A673 (cell line): Measurements from ENCODE around the gene CAMK2A. TPM values are rescaled to one million over a fixed set of nuclear protein-coding genes. Genes with fewer than 3 reads are reported as not detected.

Source experiments
- BruUV-seq: library from RNA; stranded (reverse); fragments of 400-500 nt; replicated peaks from 2 replicates; lab custom pipeline; 2021; lab: Mats Ljungman, UMichigan
- CTCF ChIA-PET: fragments of 300-600 bp; sonication (Branson Sonifier 250); formaldehyde crosslinking; loops from one replicate; lab custom pipeline; 2022; ENCODE audit warnings: antibody characterized with exemption; lab: Charles Lee
- POLR2A ChIA-PET: fragments of 300-600 bp; sonication (Branson Sonifier 250); formaldehyde crosslinking; loops from one replicate; lab custom pipeline; 2022; ENCODE audit warnings: antibody characterized with exemption; ENCODE audit not compliant: low non-redundant PET; lab: Charles Lee
- DNase-seq: peaks from one replicate; pipeline ENCODE4 v3.0.0-alpha.2; 2015; ENCODE audit warnings: low spot score
- H3K27ac ChIP-seq: fragments of 200-600 bp; sonication (generic); 2 replicates; pipeline ENCODE4 v1.5.1; 2016; ENCODE audit warnings: mixed run types, low read depth, mild to moderate bottlenecking, mixed read lengths, antibody characterized with exemption, low read length; ENCODE audit not compliant: poor library complexity, severe bottlenecking
- H3K27me3 ChIP-seq: fragments of 200-600 bp; sonication (generic); replicated peaks from 2 replicates; pipeline ENCODE4 v1.6.1; 2017; ENCODE audit warnings: mixed run types, low read depth, mild to moderate bottlenecking, mixed read lengths, antibody characterized with exemption, low read length; ENCODE audit not compliant: insufficient read depth, poor library complexity
- H3K36me3 ChIP-seq: fragments of 200-600 bp; sonication (generic); 2 replicates; pipeline ENCODE4 v1.6.1; 2016; ENCODE audit warnings: mixed run types, mild to moderate bottlenecking, mixed read lengths, antibody characterized with exemption, low read length; ENCODE audit not compliant: insufficient read depth, poor library complexity, severe bottlenecking
- H3K4me1 ChIP-seq: fragments of 200-600 bp; sonication (generic); 2 replicates; pipeline ENCODE4 v1.6.1; 2017; ENCODE audit warnings: mixed run types, mild to moderate bottlenecking, mixed read lengths, antibody characterized with exemption, low read length; ENCODE audit not compliant: insufficient read depth, poor library complexity, severe bottlenecking
- H3K4me3 ChIP-seq: fragments of 200-600 bp; sonication (generic); 2 replicates; pipeline ENCODE4 v1.5.1; 2016; ENCODE audit warnings: low read depth, mixed run types, mild to moderate bottlenecking, mixed read lengths, low read length; ENCODE audit not compliant: poor library complexity, severe bottlenecking
- H3K9me3 ChIP-seq: fragments of 200-600 bp; sonication (generic); 2 replicates; pipeline ENCODE4 v1.6.1; 2016; ENCODE audit warnings: mixed run types, low read depth, mild to moderate bottlenecking, mixed read lengths, antibody characterized with exemption, low read length; ENCODE audit not compliant: poor library complexity, severe bottlenecking
- EZH2 ChIP-seq: fragments of 200-600 bp; sonication (generic); IDR thresholded peaks from 2 replicates; pipeline ENCODE4 v1.6.1; 2017; ENCODE audit warnings: borderline replicate concordance, low read depth, mild to moderate bottlenecking, mixed read lengths, antibody characterized with exemption, low read length; ENCODE audit not compliant: poor library complexity, severe bottlenecking
- intact Hi-C: fragments of 100-400 bp; cut with micrococcal nuclease; formaldehyde crosslinking; loops from one replicate; pipeline ENCODE4 v1.10.0; 2022; ENCODE audit not compliant: unreplicated experiment
- total RNA-seq: library from RNA; stranded (reverse); gene quantifications from 2 replicates; pipeline ENCODE4 v1.2.3, GENCODE V29; 2021
- TF ChIP-seq, protein P1 (sequence below): fragments of 300-800, 200-600 bp; sonication (generic); conservative IDR thresholded peaks from 2 replicates; pipeline ENCODE4 v1.5.1; 2017; ENCODE audit warnings: low read depth, mild to moderate bottlenecking, antibody characterized with exemption, low read length, moderate library complexity, mixed read lengths

Gene CAMK2A
- total RNA-seq, 1 experiment from 2014 or later, result not detected

DNA sequence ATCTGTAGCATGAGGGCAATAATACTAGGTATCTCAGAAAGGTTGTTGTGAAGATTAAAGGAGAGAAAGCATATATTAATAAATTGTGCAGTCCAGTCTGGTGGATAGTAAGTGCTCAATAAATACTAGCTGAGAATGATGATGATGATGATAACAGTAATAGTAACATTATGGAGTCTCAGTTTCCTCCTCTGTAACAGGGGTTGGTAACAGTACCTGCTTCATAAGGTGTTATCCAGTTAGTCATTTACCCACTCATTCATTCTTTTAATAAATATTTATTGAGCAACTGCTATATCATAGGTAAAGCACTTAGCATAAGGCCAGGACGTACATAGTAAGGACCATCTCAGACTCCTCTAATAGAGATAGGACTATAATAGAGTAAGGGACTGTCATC, 92.1 kb downstream of the CAMK2A start:
- no peak overlapping the region for H3K27ac ChIP-seq
- H3K4me3 ChIP-seq, result no peak overlapping the region
- DNase-seq, result no peak
- CTCF ChIA-PET, result no interaction called here
- no peaks in the 10 kb centered on the region for H3K9me3 ChIP-seq
- H3K4me1 ChIP-seq, result no peaks in the 10 kb centered on the region
- POLR2A ChIA-PET, result no interaction called here
- no peaks in the 10 kb centered on the region for H3K36me3 ChIP-seq
- intact Hi-C loops, result no loop called here
- TF ChIP-seq, protein P1, sequence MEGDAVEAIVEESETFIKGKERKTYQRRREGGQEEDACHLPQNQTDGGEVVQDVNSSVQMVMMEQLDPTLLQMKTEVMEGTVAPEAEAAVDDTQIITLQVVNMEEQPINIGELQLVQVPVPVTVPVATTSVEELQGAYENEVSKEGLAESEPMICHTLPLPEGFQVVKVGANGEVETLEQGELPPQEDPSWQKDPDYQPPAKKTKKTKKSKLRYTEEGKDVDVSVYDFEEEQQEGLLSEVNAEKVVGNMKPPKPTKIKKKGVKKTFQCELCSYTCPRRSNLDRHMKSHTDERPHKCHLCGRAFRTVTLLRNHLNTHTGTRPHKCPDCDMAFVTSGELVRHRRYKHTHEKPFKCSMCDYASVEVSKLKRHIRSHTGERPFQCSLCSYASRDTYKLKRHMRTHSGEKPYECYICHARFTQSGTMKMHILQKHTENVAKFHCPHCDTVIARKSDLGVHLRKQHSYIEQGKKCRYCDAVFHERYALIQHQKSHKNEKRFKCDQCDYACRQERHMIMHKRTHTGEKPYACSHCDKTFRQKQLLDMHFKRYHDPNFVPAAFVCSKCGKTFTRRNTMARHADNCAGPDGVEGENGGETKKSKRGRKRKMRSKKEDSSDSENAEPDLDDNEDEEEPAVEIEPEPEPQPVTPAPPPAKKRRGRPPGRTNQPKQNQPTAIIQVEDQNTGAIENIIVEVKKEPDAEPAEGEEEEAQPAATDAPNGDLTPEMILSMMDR, result no peak
- no peak for TF ChIP-seq EZH2
- no TSS peak for BruUV-seq
- no peaks in the 10 kb centered on the region for H3K27me3 ChIP-seq

DNA sequence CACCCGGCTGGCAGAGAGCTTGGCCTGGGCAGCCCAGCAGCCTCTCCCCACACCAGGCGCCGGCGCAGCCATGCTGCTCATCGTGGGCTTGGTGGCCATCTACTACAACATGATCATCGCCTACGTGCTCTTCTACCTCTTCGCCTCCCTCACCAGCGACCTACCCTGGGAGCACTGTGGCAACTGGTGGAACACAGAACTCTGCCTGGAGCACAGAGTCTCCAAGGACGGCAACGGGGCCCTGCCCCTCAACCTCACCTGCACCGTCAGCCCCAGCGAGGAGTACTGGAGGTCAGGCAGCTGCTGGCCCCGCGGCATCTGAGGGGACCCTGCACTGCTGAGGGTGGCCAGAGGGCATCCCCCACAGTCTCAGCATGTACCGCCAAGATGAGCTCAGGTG, 92.6 kb downstream of the CAMK2A start:
- BruUV-seq, result no TSS peak
- CTCF ChIA-PET, result no interaction called here
- POLR2A ChIA-PET, result no interaction called here
- no peak overlapping the region for H3K27ac ChIP-seq
- H3K36me3 ChIP-seq, result no peaks in the 10 kb centered on the region
- TF ChIP-seq, protein P1, result no peak
- no peak for TF ChIP-seq EZH2
- no peaks in the 10 kb centered on the region for H3K27me3 ChIP-seq
- no peaks in the 10 kb centered on the region for H3K9me3 ChIP-seq
- H3K4me1 ChIP-seq, result no peaks in the 10 kb centered on the region
- H3K4me3 ChIP-seq, result no peak overlapping the region
- intact Hi-C loops, result no loop called here
- DNase-seq, result no peak

DNA sequence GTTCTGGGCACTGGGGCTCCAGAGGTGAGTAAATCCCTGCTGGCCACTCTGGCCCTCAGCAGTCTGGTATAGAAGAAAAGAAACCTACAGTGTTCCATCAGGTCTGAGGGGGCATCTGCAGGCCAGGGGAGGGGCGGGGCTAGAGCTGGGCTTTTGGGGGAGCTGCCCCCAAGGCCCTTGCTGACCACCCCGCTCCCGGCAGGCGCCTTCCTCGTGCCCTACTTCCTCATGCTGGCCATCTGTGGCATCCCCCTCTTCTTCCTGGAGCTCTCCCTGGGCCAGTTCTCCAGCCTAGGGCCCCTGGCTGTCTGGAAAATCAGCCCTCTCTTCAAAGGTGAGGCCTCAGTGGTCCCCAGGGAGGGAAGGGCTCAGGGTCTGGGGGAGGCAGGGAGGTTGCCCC, 93.1 kb downstream of the CAMK2A start:
- Histone ChIP-seq H3K9me3 (no peaks in the 10 kb centered on the region), H3K27ac (no peak overlapping the region), H3K27me3 (peaks cover 4% of the 10 kb centered on the region), H3K4me3 (no peak overlapping the region), H3K4me1 (no peaks in the 10 kb centered on the region), H3K36me3 (no peaks in the 10 kb centered on the region)
- intact Hi-C loops, result no loop called here
- BruUV-seq, result no TSS peak
- ChIA-PET POLR2A (no interaction called here), CTCF (no interaction called here)
- TF ChIP-seq EZH2, result no peak
- TF ChIP-seq, protein P1, result no peak
- no peak for DNase-seq
